Ovary (tissue), 9 donors: ENCODE measurements around the gene PCDHGA1. TPM values are rescaled to one million over a fixed set of nuclear protein-coding genes. Genes with fewer than 3 reads are reported as not detected.
"Not testable (repeated sequence)": the region's sequence is repeated elsewhere in the genome, so short reads cannot be mapped to it uniquely, and the experiment has no call there.

ENCODE experiments used
- DNase-seq, 5 donors: peaks; one replicate each; pipeline ENCODE4 v3.0.0-alpha.2; 2019 to 2020
- H3K27ac ChIP-seq, 2 donors: fragments of 200-600 bp; one replicate each; pipeline versions ENCODE4 v1.5.1 to v1.8.0; 2019 to 2022
- H3K27me3 ChIP-seq: fragments of 200-600 bp; one replicate; pipeline ENCODE4 v1.8.0; 2022
- H3K36me3 ChIP-seq: fragments of 200-600 bp; sonication (generic); one replicate; pipeline ENCODE4 v1.5.1; 2019
- H3K4me1 ChIP-seq: one replicate; pipeline ENCODE4 v1.8.1; 2013; ENCODE audit warnings: mild to moderate bottlenecking, moderate library complexity; ENCODE audit not compliant: insufficient read depth
- H3K4me3 ChIP-seq: fragments of 200-600 bp; sonication (generic); one replicate; pipeline ENCODE4 v1.5.1; 2017
- H3K9me3 ChIP-seq, 2 donors: fragments of 200-600 bp in 1 of 2; sonication (generic) in 1 of 2; one replicate each; pipeline versions ENCODE4 v1.5.1 to v1.8.1; 2013 to 2019; ENCODE audit warnings: mild to moderate bottlenecking in 1 of 2, moderate library complexity in 1 of 2
- EP300 ChIP-seq: sonication (generic); formaldehyde crosslinking; IDR thresholded peaks from one replicate; pipeline ENCODE4 v1.6.1; 2017; ENCODE audit warnings: antibody characterized with exemption
- POLR2A ChIP-seq: fragments of 450-650 bp; IDR thresholded peaks from one replicate; pipeline ENCODE4 v1.6.1; 2017; ENCODE audit warnings: antibody characterized with exemption, mild to moderate bottlenecking, moderate library complexity
- WGBS, 3 donors: extraction: QIAGEN DNeasy Blood & Tissue Kit in 1 of 3; methylation state at CpG; one replicate each; pipeline versions ENCODE4 v1.1.5 to v1.1.7; 2013 to 2017; 5-methylcytosine and 5-hydroxymethylcytosine counted together
- intact Hi-C, 4 donors: fragments of 100-400 bp; cut with DNase I; formaldehyde crosslinking; loops; one replicate each; pipeline versions ENCODE4 v1.11.0 to v1.15.1; 2022 to 2023
- polyA plus RNA-seq, 2 donors: library from polyadenylated mRNA; stranded (reverse); fragments of 200-250 nt in 1 of 2; fragments of 350-450 nt in 1 of 2; fragmentation: Illumina TruSeq in 1 of 2; extraction: RNeasy Lipid Tissue Mini Kit (QIAGEN cat#74804) in 1 of 2; gene quantifications; one replicate each; pipeline ENCODE4 v1.2.3, GENCODE V29; 2013 to 2014
- total RNA-seq, 7 donors: library from RNA; depleted of rRNA in 2 of 7; stranded (reverse); fragments of >200 nt in 2 of 7; fragmentation: NEBNext Ultra II Directional in 3 of 7; extraction: Animal tissue kit (Norgen Biotek cat#: 25700) in 3 of 7; gene quantifications; one replicate each; pipeline versions ENCODE4 v1.1.0 to v1.2.4, GENCODE V29; 2016 to 2023
- TF ChIP-seq, protein P1 (sequence below), 3 donors: fragments of 450-650 bp in 2 of 3; fragments of 200-600 bp in 1 of 3; IDR thresholded peaks; one replicate each; pipeline versions ENCODE4 v1.5.1 to v1.8.0; 2016 to 2022; ENCODE audit warnings: antibody characterized with exemption in 3 of 3, mild to moderate bottlenecking in 1 of 3
- donor health status: DM: no; HTN: no; CAD: no; lungs with moderate emphysema.
- donor health status: DM: no; HTN: no; CAD: no.
- donor health status: Bipolar disorder and iron deficiency.
- donor health status: DM: yes; HTN: yes; CAD: no.
- donor health status: DM: no; HTN: no; CAD: no.
- donor health status: DM: yes; HTN: yes; CAD: no.

Gene PCDHGA1
- total and polyA plus RNA-seq, 9 donors: 0.29 to 2.8 (median 0.94) TPM

DNA sequence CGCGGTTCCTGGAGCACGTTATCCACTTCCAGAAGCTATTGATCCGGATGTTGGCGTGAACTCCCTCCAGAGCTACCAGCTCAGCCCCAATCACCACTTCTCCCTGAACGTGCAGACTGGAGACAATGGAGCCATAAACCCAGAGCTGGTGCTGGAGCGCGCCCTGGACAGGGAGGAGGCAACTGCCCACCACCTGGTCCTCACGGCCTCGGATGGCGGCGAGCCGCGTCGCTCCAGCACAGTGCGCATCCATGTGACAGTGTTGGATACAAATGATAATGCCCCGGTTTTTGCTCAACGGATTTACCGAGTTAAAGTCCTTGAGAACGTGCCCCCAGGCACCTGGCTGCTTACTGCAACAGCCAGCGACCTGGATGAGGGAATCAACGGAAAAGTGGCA lies 73.1 kb downstream of the PCDHGA1 start:
- no peaks in the 10 kb centered on the region for H3K4me1 ChIP-seq
- peaks cover 10 to 44% of the 10 kb centered on the region in 2 donors for H3K9me3 ChIP-seq
- no peaks in the 10 kb centered on the region for H3K27me3 ChIP-seq
- H3K27ac ChIP-seq: no peak overlapping the region
- no peak for TF ChIP-seq POLR2A
- TF ChIP-seq, protein P1, sequence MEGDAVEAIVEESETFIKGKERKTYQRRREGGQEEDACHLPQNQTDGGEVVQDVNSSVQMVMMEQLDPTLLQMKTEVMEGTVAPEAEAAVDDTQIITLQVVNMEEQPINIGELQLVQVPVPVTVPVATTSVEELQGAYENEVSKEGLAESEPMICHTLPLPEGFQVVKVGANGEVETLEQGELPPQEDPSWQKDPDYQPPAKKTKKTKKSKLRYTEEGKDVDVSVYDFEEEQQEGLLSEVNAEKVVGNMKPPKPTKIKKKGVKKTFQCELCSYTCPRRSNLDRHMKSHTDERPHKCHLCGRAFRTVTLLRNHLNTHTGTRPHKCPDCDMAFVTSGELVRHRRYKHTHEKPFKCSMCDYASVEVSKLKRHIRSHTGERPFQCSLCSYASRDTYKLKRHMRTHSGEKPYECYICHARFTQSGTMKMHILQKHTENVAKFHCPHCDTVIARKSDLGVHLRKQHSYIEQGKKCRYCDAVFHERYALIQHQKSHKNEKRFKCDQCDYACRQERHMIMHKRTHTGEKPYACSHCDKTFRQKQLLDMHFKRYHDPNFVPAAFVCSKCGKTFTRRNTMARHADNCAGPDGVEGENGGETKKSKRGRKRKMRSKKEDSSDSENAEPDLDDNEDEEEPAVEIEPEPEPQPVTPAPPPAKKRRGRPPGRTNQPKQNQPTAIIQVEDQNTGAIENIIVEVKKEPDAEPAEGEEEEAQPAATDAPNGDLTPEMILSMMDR (IDR thresholded peaks at IDR 0.05): no peak
- no peak for TF ChIP-seq EP300
- no peak for DNase-seq
- no peak overlapping the region for H3K4me3 ChIP-seq
- intact Hi-C loops: loop anchor here in 1 of 4 donors (10.0 kb wide), 1 partner anchor 151 kb away; no protein-coding TSS in a partner anchor
- WGBS, 3 donors: 23 to 30% (median 24%) methylated on average over 22 of the region's 22 CpGs
- H3K36me3 ChIP-seq: no peaks in the 10 kb centered on the region

DNA sequence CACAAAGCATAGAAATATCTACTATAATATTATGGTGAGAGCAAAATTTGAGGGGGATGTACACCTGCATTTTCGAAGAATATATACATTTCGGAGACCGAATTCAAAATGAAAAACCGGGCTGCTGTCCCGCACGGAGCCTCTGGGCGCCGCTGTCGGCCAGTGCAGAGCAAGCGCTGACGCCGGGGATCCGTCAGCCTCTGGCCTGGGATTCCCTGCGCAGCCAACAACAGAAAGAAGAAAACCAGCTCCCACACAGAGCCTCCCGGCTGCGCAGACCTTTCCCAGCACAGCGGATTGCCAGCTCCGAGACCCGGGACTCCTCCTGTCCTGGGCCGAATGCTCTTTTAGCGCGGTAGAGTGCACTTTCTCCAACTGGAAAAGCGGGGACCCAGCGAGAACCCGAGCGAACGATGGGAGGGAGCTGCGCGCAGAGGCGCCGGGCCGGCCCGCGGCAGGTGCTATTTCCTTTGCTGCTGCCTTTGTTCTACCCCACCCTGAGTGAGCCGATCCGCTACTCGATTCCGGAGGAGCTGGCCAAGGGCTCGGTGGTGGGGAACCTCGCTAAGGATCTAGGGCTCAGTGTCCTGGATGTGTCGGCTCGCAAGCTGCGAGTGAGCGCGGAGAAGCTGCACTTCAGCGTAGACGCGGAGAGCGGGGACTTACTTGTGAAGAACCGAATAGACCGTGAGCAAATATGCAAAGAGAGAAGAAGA lies 77.6 kb downstream of the PCDHGA1 start, which contains the start of gene PCDHGB6:
Gene PCDHGB6, plus strand, starts transcription at position 232 of the 716 bp plus-strand sequence. Its CDS starts 182 bp downstream, at position 414.
- intact Hi-C loops: loop anchor here in 1 of 4 donors (10.0 kb wide), 1 partner anchor 147 kb away; no protein-coding TSS in a partner anchor
- Histone ChIP-seq H3K9me3 (peaks cover 11 to 56% of the 10 kb centered on the region in 2 donors), H3K27ac (peak within 1 kb of the TSS in 1 of 2 donors; percentile 16), H3K4me3 (peak within 1 kb of the TSS; percentile 29)
- not testable (repeated sequence) for H3K36me3 ChIP-seq, H3K27me3 ChIP-seq, H3K4me1 ChIP-seq
- DNase-seq: peak; percentile 34 to 62 (median 55)
- 6 to 12% (median 11%) methylated on average over 50 to 51 of the region's 51 CpGs for WGBS, 3 donors
- TF ChIP-seq, protein P1 (IDR thresholded peaks at IDR 0.05): peak in 2 of 3 donors; percentile 33 to 47

DNA sequence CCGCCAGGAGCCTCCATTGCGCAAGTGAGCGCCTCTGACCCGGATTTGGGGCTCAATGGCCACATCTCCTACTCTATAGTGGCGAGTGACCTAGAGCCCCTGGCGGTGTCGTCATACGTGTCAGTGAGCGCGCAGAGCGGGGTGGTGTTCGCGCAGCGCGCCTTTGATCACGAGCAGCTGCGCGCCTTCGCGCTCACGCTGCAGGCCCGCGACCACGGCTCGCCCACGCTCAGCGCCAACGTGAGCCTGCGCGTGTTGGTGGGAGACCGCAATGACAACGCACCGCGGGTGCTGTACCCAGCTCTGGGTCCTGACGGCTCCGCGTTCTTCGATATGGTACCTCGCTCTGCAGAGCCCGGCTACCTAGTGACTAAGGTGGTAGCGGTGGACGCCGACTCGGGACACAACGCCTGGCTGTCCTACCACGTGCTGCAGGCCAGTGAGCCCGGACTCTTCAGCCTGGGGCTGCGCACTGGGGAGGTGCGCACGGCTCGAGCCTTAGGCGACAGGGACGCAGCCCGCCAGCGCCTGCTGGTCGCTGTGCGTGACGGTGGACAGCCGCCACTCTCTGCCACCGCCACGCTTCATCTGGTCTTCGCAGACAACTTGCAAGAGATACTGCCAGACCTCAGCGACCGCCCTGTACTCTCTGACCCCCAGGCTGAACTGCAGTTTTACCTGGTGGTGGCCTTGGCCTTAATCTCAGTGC lies 79.4 kb downstream of the PCDHGA1 start:
- no peak overlapping the region for H3K27ac ChIP-seq
- peaks cover 4% of the 10 kb centered on the region for H3K36me3 ChIP-seq
- TF ChIP-seq EP300: no peak
- 18 to 27% (median 19%) methylated on average over 63 to 64 of the region's 64 CpGs for WGBS, 3 donors
- intact Hi-C loops: loop anchor here in 1 of 4 donors (10.0 kb wide), 2 partner anchors 115 to 145 kb away; no protein-coding TSS in a partner anchor
- H3K4me3 ChIP-seq: no peak overlapping the region
- H3K27me3 ChIP-seq: no peaks in the 10 kb centered on the region
- peaks cover 2% of the 10 kb centered on the region for H3K4me1 ChIP-seq
- peaks cover 14 to 55% of the 10 kb centered on the region in 2 donors for H3K9me3 ChIP-seq
- DNase-seq: no peak

DNA sequence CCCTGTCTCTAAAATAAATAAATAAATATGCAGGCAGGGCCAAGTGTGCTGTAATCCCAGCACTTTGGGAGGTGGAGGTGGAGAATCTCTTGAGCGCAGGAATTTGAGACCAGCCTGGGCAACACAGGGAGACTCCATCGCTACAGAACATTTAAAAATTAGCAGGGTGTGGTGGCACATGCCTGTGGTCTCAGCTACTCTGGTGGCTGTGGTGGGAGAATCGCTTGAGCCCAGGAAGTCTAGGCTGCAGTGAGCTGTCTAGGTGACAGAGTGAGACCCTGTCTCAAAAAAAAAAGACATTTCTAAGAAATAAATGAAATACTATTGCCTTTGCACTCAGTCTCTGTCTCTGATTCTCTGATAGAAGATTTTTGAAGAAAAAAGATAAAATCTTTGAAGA lies 81.3 kb downstream of the PCDHGA1 start:
- no peaks in the 10 kb centered on the region for H3K27me3 ChIP-seq
- DNase-seq: no peak
- no peak for TF ChIP-seq POLR2A
- TF ChIP-seq, protein P1 (IDR thresholded peaks at IDR 0.05): no peak
- no peak for TF ChIP-seq EP300
- no peak overlapping the region for H3K27ac ChIP-seq
- WGBS, 3 donors: 52 to 72% (median 58%) methylated on average over 3 of the region's 3 CpGs
- peaks cover 2% of the 10 kb centered on the region for H3K4me1 ChIP-seq
- peaks cover 14 to 53% of the 10 kb centered on the region in 2 donors for H3K9me3 ChIP-seq
- intact Hi-C loops: loop anchor here in 1 of 4 donors (10.0 kb wide), 1 partner anchor 113 kb away; no protein-coding TSS in a partner anchor
- no peak overlapping the region for H3K4me3 ChIP-seq
- H3K36me3 ChIP-seq: peaks cover 4% of the 10 kb centered on the region
